Renal cortex interstitium (tissue), 11 donors: ENCODE measurements around the gene IGSF21. TPM values are rescaled to one million over a fixed set of nuclear protein-coding genes. Genes with fewer than 3 reads are reported as not detected.
A peak's percentile ranks its signal among the peaks of the same experiment; 100 is the strongest.
"Not testable (repeated sequence)": the region's sequence is repeated elsewhere in the genome, so short reads cannot be mapped to it uniquely, and the experiment has no call there.

Experiments
- DNase-seq, 11 donors: peaks; one replicate each; pipeline ENCODE4 v3.0.0-alpha.2; 2013; ENCODE audit warnings: low read depth in 9 of 11, low spot score in 4 of 11; ENCODE audit errors: extremely low read depth in 1 of 11
- polyA plus RNA-seq, 3 donors: library from polyadenylated mRNA; unstranded; fragments of 120-200 nt; gene quantifications; one replicate each; pipeline ENCODE4 v1.2.1, GENCODE V29; 2013; ENCODE audit not compliant: insufficient read length in 3 of 3

IGSF21 gene
- polyA plus RNA-seq, 3 donors: 0.22 to 0.26 (median 0.26) TPM

- DNase-seq: peak in 2 of 11 donors; percentile 18 to 26
Observed at GRCh38 chr1:18352636-18353265, 245.2 kb downstream of the IGSF21 start.

- no peak for DNase-seq
Observed at GRCh38 chr1:18353528-18353927, 245.9 kb downstream of the IGSF21 start.

- no peak for DNase-seq
Observed at GRCh38 chr1:18353992-18354391, 246.4 kb downstream of the IGSF21 start.

GRCh38 chr1:18354612-18355011 lies 247.0 kb downstream of the IGSF21 start:
- DNase-seq: no peak

- DNase-seq: no peak
Observed at GRCh38 chr1:18357622-18358230, 250.1 kb downstream of the IGSF21 start.

GRCh38 chr1:18358600-18358999 lies 251.0 kb downstream of the IGSF21 start:
- DNase-seq: no peak

GRCh38 chr1:18360251-18360650 lies 252.7 kb downstream of the IGSF21 start:
- DNase-seq: no peak

GRCh38 chr1:18362150-18362549 lies 254.6 kb downstream of the IGSF21 start:
- DNase-seq: no peak

GRCh38 chr1:18363436-18363835 lies 255.8 kb downstream of the IGSF21 start:
- no peak for DNase-seq

- DNase-seq: no peak
Observed at GRCh38 chr1:18365099-18365705, 257.6 kb downstream of the IGSF21 start.

- not testable (repeated sequence) for DNase-seq
Observed at GRCh38 chr1:18372505-18372904, 264.9 kb downstream of the IGSF21 start.

GRCh38 chr1:18373151-18373550 lies 265.6 kb downstream of the IGSF21 start:
- DNase-seq: no peak

GRCh38 chr1:18373882-18374493 lies 266.4 kb downstream of the IGSF21 start:
- no peak for DNase-seq

- DNase-seq: no peak
Observed at GRCh38 chr1:18376661-18377060, 269.1 kb downstream of the IGSF21 start.

GRCh38 chr1:18380288-18380687 lies 272.7 kb downstream of the IGSF21 start:
- DNase-seq: no peak

- no peak for DNase-seq
Observed at GRCh38 chr1:18384059-18384458, 276.5 kb downstream of the IGSF21 start.

- DNase-seq: peak in 4 of 11 donors; percentile 23 to 31 (median 28)
Observed at GRCh38 chr1:18384471-18384870, 276.9 kb downstream of the IGSF21 start.

GRCh38 chr1:18385239-18385790 lies 277.7 kb downstream of the IGSF21 start:
- peak; percentile 17 to 79 (median 66) for DNase-seq

GRCh38 chr1:18386591-18386990 lies 279.0 kb downstream of the IGSF21 start:
- DNase-seq: no peak

GRCh38 chr1:18387307-18387706 lies 279.7 kb downstream of the IGSF21 start:
- no peak for DNase-seq
